NT2/D1 (cell line): ENCODE data around the gene UCP2.

Experiments used
- DNase-seq: peaks from one replicate; pipeline ENCODE4 v3.0.0-alpha.2; 2011; ENCODE audit warnings: low read depth, low spot score
- H3K27me3 ChIP-seq: 2 replicates; pipeline ENCODE4 v1.6.0; 2011; ENCODE audit warnings: mild to moderate bottlenecking; ENCODE audit not compliant: insufficient read length, insufficient read depth
- H3K36me3 ChIP-seq: 2 replicates; pipeline ENCODE4 v1.6.1; 2011; ENCODE audit warnings: mild to moderate bottlenecking, low read length, mixed read lengths; ENCODE audit not compliant: insufficient read depth, insufficient read length
- H3K4me1 ChIP-seq: 2 replicates; pipeline ENCODE4 v1.5.1; 2011; ENCODE audit not compliant: insufficient read depth, insufficient read length
- H3K4me3 ChIP-seq: 2 replicates; pipeline ENCODE4 v1.5.1; 2011; ENCODE audit warnings: low read depth; ENCODE audit not compliant: insufficient read length
- H3K9ac ChIP-seq: 2 replicates; pipeline ENCODE4 v1.6.0; 2011; ENCODE audit warnings: low read depth; ENCODE audit not compliant: insufficient read length
- H3K9me3 ChIP-seq: 2 replicates; pipeline ENCODE4 v1.5.1; 2011; ENCODE audit warnings: mild to moderate bottlenecking, low read length; ENCODE audit not compliant: insufficient read depth
- SUZ12 ChIP-seq: IDR thresholded peaks from 2 replicates; pipeline ENCODE4 v1.6.1; 2011; ENCODE audit not compliant: insufficient read length, insufficient read depth; ENCODE audit errors: extremely low read depth
- YY1 ChIP-seq: IDR thresholded peaks from 2 replicates; pipeline ENCODE4 v1.6.1; 2011; ENCODE audit not compliant: insufficient read length, insufficient read depth
- ZNF274 ChIP-seq: IDR thresholded peaks from 2 replicates; pipeline ENCODE4 v1.6.1; 2011; ENCODE audit warnings: mild to moderate bottlenecking, low read depth, low read length

The UCP2 gene

DNA sequence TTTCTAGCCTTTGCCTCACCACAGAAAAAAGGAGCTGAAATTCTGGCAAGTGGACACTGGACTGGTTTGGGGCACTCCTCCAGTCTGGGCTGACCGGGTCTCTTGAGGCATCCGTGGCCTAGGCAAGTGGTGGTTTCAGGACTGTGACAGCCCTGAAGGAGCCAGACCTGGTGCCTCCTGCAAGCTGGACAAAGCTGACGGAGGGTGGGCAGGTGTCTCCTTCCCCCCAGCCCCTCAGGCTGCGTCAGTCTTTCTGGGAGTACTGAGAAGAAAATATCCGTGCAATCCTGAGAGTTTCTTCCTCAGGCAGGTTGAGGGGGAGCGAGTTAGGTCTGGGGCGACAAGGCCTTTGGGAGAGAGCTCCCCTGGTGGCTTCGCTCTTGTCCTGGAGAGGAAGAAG, 30.5 kb upstream of the UCP2 start:
- H3K27me3 ChIP-seq: no peaks in the 10 kb centered on the region
- no peak overlapping the region for H3K4me3 ChIP-seq
- H3K9ac ChIP-seq: no peak overlapping the region
- H3K36me3 ChIP-seq: peaks cover 41% of the 10 kb centered on the region
- TF ChIP-seq YY1 (no peak), SUZ12 (no peak), ZNF274 (no peak)
- H3K4me1 ChIP-seq: no peaks in the 10 kb centered on the region
- H3K9me3 ChIP-seq: no peaks in the 10 kb centered on the region
- DNase-seq: no peak

DNA sequence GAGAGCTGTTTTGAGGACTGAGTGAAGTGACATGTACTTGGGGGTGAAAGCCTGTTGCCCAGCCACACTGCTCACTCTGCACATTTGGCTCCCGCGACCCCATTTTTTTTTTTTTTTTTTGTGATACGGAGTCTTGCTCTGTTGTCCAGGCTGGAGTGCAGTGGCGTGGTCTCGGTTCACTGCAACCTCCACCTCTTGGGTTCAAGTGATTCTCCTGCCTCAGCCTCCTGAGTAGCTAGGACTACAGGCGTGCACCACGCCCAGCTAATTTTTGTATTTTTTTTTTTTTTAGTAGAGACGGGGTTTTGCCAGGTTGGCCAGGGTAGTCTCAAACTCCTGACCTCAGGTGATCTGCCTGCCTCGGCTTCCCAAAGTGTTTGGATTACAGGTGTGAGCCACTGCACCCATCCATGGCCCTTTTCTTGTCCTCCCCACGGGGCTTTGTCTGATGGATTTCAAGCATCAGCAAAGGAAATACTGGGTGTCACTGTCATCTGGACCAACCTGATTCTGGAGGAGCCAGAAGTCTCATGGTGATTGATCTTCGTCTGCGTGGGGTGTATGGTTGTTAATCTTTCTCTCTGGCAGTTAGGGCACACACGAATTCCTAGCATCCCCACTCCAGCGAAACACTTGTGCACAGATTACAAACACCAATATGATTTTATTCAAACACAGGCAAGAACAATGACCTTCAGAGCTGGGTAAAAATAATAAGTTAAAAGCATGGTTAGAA, 29.6 kb upstream of the UCP2 start:
- H3K9me3 ChIP-seq: no peaks in the 10 kb centered on the region
- no peaks in the 10 kb centered on the region for H3K4me1 ChIP-seq
- no peak for DNase-seq
- H3K9ac ChIP-seq: no peak overlapping the region
- H3K36me3 ChIP-seq: peaks cover 34% of the 10 kb centered on the region
- no peak overlapping the region for H3K4me3 ChIP-seq
- TF ChIP-seq YY1 (no peak), ZNF274 (no peak), SUZ12 (no peak)
- no peaks in the 10 kb centered on the region for H3K27me3 ChIP-seq

DNA sequence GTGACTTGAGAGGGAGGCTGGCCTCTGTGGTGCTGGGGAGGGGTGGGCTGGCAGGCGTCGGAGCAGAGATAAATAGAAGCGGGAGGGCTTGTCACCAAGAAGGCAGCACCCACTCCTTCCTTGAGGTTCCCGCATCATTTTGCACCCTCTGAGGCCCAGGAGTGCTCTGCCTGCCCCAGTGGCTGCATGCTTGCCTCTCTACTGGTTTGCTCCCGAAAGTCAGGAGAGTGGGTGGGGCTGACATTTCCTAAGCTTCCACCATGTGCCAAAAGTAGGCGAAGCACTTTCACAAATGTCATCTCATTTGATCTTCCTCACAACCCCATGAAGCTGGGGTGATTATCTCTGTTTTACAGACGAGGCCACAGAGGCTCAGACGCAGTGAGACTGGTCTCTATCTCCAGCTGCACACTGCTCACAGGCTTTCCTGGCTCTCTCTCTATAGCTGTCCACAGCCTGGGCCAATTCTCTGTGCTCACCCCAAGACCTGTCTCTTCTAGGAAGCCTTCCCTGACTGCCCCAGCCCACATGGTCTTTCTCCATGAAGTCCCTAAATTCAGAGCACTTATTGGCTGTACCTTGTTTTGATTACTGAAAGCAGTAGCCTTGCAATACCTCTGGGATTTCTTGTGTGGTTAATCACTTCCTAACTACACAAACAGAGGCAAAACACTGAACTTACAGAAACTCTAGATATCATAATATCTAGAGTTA, 28.9 kb upstream of the UCP2 start:
- TF ChIP-seq SUZ12 (no peak), ZNF274 (no peak), YY1 (no peak)
- Histone ChIP-seq H3K9ac (no peak overlapping the region), H3K36me3 (peaks cover 30% of the 10 kb centered on the region), H3K9me3 (no peaks in the 10 kb centered on the region), H3K27me3 (no peaks in the 10 kb centered on the region), H3K4me3 (no peak overlapping the region), H3K4me1 (no peaks in the 10 kb centered on the region)
- DNase-seq: no peak

DNA sequence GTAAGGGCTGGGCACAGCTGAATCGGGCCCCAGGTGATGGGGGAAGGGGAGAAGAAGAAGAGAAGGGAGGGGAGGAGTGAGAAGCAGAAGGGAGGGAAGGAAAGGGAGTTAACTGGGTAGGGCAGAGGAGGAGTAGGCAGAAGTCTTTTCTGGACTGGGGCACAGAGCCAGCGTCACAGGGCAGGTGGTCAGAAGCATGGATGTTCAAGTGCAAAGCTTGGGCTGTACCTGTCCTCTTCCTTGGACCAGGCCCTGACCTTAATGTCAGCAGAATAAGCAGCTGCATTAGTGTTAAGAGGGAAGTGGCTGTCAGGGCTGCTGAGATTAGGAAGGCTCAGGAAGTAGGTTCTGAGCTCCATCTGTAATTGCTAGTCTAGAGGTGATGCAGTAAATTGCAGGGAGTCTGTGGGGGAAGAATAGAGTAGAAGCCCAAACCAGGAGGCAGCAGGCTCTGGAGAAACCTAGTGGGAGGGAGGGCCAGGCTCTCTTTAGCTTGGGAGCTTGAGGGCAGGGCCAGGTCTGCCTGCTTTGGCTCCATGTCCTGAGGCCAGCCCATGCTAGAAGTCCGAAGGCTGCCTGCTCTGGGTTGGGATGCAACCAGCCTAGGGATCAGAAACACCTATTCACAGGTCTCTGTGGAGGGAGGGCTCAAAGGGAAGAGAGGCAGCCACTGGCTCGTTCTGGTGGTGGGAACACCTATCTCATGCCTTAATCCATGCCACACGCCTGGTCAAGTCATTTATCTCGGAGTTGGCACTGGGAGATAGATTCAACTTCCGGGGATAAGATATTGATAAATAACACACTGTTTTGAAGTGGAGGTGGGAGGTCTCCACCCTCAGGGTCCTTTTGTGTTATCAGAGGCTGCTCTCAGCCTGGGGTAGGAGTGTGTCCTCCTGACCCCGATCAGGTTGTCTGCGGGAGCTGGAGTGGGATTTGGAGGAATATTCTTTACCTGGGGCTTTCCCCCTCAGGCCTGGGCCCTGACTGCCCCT, 28.0 kb upstream of the UCP2 start:
- Histone ChIP-seq H3K9me3 (no peaks in the 10 kb centered on the region), H3K36me3 (peaks cover 26% of the 10 kb centered on the region), H3K27me3 (no peaks in the 10 kb centered on the region), H3K4me3 (no peak overlapping the region), H3K9ac (no peak overlapping the region), H3K4me1 (no peaks in the 10 kb centered on the region)
- no peak for DNase-seq
- no peak for TF ChIP-seq YY1
- no peak for TF ChIP-seq SUZ12
- no peak for TF ChIP-seq ZNF274

DNA sequence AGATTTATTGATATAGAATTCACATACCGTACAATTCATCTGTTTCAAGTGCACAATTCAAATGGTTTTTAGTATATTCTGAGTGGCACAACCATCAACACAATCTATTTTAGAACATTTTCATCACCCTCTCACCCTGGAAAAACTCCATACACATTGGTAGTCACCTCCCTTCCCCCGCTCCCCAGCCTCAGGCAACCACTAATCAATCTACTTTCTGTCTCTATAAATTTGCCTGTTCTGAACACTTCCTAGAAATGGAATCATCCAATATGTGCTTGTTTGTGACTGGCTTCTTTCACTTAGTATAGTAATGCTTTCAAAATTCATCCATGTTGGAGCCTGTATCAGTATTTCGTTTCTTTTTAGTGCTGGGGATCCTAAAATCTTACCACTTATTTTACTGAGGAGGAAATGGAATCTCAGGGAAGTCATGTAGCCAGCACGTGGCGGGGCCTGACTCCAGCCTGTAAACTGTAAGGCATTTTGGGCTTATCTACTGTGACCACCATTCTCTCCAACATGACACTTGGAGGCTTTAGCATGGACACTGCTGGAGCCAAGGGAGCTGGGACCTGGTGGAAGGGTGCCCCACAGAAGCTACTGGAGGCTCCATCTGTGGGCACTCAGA, 27.1 kb upstream of the UCP2 start:
- H3K27me3 ChIP-seq: no peaks in the 10 kb centered on the region
- H3K4me1 ChIP-seq: no peaks in the 10 kb centered on the region
- no peak for DNase-seq
- TF ChIP-seq ZNF274: no peak
- TF ChIP-seq YY1: no peak
- no peak for TF ChIP-seq SUZ12
- H3K36me3 ChIP-seq: peaks cover 21% of the 10 kb centered on the region
- no peak overlapping the region for H3K4me3 ChIP-seq
- no peaks in the 10 kb centered on the region for H3K9me3 ChIP-seq
- H3K9ac ChIP-seq: no peak overlapping the region

DNA sequence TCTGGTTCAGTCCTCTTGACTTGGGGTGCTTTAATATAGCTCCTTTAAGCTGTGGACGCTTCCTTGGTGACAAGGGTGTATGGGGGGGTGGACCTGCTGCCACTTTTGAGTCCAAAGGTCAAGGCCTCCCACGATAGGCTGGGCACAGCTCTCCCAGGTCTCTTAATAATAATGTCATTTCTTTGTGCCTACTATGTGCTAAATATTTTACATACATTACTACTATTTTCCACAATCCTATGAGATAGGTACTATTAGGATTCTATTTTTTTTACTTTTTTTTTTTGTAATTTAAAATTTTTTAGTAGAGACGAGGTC, 26.5 kb upstream of the UCP2 start:
- peaks cover 20% of the 10 kb centered on the region for H3K36me3 ChIP-seq
- no peaks in the 10 kb centered on the region for H3K4me1 ChIP-seq
- TF ChIP-seq YY1 (no peak), ZNF274 (no peak), SUZ12 (no peak)
- H3K9ac ChIP-seq: no peak overlapping the region
- no peaks in the 10 kb centered on the region for H3K27me3 ChIP-seq
- no peaks in the 10 kb centered on the region for H3K9me3 ChIP-seq
- no peak for DNase-seq
- no peak overlapping the region for H3K4me3 ChIP-seq
